ENCODE measurements around the gene ERVK3-1.
"Not testable (repeated sequence)": the region's sequence is repeated elsewhere in the genome, so short reads cannot be mapped to it uniquely, and the experiment has no call there.

Gene ERVK3-1

DNA sequence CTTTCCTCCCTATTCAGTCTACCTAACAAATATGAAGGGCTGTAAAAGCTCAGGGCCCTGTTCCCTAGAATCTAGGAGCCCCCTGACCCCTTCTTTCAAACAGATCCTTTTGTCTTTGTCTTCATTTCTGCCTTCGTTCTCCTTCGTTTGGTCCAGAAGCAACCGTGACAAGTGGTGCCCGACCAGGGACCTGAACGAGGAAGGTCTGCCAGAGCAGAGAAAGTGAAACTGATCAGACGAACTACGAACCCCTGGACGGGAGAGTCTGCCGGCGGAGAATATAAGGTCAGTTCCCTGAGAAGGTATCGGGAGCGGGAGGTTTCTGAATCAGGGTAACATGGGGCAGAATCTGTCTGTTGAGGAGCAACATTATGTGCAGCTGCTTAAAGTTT is 751 bp downstream of the ERVK3-1 start:
- DNase-seq: no peak

DNA sequence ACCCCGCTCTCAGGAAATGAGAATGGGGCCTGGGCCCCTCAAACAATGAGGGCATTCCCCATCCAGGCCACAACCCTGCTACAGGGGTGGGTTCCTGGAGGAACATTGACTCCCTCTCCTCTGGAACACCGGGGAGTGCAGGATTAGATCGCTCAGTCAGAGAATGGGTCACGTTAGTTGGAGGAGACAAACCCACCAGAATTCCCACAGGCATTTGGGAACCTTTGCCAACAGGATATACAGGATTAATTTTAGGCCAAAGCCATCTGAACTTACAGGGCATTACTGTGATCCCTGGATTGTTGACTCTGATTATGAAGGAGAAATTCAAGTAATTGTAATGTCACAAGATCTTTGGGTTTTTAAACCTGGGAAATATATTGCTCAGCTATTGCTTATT is 2.6 kb downstream of the ERVK3-1 start:
- no peak for DNase-seq

DNA sequence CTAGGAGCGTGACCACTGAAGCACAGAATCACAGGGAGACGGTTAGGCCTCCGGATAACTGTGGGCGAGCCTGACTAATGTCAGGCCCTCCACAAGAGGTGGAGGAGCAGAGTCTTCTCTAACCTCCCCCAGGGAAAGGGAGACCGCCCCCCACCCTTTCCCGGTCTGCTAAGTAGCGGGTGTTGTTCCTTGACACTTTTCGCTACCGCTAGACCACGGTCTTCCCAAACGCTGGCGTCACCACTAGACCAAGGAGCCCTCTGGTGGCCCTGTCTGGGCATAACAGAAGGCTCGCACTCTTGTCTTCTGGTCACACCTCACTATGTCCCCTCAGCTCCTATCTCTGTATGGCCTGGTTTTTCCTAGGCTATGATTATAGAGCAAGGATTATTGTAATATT is 5.5 kb downstream of the ERVK3-1 start:
- not testable (repeated sequence) for DNase-seq

DNA sequence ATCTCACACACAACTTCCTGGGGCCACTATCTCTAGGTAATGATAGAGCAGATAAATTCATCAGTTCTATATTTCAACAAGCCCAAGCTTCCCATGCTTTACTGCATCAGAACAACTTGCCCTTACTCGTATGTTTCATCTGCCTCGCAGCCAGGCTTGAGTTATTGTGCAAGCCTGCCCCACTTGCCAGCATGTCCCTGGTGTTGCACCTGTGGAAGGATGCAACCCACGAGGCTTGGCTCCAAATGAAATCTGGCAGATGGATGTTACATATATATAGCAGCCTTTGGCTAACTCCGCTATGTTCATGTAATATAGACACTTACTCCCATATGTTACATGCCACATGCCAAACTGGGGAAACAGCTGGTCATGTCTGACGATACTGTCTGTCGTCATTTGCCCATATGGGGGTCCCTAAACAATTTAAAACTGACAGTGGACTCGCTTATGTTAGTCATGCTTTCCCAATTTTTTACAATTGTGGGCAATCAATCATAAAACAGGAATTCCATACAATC is 6.2 kb downstream of the ERVK3-1 start:
- DNase-seq: no peak

DNA sequence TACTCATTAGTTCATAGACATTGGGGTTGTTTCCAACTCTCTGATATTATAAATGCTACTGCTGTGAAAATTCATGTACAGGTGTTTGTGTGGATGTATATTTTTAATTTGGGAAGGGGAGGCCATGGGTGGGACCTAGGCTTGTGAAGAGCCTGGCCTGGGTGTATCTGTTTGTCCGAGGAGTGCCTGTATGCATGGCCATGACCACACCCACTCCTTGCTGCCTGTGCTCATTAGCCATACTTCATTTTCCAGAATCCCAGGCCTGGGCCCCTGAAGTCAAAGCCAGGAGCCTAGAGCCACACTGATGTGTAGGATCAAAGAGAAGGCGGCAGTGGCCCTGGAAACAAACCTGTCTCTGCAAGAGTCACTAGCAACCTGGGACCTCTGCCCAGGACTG is 10.4 kb downstream of the ERVK3-1 start:
- DNase-seq: no peak

DNA sequence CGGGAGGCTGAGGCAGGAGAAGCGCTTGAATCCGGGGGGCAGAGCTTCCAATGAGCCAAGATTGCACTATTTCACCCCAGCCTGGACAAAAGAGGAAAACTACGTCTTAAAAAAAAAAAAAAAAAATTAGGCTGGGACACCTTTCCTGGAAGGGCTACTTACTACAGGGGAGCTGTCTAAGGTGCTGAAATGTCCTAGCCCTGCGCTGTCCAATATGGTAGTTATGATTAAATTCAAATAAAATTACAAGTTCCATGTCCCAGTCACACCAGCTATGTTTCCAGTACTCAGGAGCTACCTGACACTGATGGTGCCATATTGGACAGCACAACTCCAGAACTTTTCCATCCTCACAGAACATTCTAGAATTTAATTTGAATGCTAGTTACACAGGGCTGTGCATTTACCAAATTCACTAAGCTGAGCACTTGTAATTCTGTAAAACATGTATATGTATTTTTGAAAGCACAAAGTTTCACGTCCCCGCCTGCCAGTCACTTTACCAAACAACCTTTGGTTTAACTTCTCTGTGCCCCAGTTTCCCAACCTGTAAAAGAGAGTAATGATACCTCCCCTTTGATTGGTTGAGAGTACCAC is 12.4 kb downstream of the ERVK3-1 start:
- DNase-seq: no peak

DNA sequence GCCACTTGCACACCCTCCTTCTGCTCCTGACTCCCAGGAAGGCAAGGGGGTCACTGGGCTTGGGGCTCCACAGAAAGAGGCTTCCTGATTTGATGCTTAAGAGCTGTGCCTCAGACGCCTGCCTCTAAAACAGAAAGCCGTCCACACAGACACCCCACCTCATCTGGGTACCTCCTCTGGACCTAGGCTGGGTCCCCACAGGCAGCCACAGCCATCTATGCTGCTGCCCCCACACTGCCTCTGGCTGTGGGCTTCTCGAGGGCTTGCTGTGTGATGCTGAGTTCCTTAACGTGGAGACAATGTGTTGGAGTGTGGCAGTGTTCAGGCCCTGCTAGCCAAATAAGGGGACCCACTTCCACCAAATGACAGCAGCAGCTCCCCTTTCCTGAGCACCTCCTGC is 13.1 kb downstream of the ERVK3-1 start:
- DNase-seq: no peak

DNA sequence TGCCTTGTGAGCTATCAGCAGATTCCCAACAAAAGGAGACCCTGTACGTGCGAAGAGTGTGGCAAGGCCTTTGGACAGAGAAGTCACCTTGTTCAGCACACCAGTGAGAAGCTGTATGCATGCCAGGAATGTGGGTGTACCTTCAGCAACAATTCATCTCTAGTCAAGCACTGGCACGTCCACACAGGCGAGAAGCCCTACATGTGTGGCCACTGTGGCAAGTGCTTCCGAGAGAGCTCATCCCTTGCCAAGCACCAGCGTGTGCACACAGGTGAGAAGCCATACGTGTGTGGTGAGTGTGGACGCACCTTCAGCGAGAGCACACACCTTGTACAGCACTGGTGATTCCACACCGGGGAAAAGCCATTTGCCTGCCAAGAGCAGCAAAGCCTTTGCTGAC is 14.1 kb downstream of the ERVK3-1 start:
- no peak for DNase-seq

DNA sequence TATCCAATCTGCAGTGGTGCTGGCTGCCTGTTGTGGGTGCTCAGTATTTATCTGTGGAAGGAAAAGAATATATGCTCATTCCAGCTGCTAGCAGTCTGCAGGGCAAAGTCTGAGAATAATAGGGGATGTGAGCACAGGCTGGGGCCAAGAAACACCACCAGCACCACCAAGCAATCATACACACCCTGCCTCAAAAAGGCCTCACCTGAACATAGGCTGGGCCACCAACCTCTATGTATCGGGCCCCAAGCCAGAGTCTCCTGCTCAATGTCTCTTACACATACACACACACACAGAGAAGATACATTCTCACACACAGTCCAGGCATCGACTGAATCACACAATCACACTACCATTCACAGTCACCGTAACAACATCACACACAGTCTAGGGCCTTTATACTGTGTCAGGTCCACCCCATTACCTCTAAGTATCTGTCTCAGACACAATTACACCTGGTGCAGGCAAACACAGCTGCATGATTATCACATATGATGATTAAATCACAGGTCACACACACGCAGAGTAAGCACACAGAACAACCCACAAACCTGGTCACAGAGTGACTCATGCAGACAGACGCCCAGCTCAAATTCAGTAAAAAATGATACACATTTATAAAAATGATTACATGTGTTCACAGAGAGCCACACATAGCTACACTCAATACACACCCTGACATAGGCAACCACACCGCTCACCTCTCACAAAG is 20.3 kb downstream of the ERVK3-1 start:
- DNase-seq: no peak

DNA sequence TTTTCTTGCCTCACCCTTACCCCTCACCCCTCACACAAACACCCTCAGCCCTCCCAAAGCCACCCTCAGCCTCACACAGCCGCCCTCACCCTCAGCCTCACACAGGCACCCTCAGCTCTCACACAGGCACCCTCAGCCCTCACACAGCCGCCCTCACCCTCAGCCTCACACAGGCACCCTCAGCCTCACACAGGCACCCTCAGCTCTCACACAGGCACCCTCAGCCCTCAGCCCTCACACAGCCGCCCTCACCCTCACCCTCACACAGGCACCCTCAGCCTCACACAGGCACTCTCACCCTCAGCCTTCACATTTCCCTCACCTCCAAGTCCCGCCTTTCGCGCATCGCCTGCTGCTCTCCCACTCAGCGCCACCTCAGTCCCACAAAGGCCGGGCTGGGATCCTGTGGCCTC is 21.3 kb downstream of the ERVK3-1 start:
- DNase-seq: no peak

DNA sequence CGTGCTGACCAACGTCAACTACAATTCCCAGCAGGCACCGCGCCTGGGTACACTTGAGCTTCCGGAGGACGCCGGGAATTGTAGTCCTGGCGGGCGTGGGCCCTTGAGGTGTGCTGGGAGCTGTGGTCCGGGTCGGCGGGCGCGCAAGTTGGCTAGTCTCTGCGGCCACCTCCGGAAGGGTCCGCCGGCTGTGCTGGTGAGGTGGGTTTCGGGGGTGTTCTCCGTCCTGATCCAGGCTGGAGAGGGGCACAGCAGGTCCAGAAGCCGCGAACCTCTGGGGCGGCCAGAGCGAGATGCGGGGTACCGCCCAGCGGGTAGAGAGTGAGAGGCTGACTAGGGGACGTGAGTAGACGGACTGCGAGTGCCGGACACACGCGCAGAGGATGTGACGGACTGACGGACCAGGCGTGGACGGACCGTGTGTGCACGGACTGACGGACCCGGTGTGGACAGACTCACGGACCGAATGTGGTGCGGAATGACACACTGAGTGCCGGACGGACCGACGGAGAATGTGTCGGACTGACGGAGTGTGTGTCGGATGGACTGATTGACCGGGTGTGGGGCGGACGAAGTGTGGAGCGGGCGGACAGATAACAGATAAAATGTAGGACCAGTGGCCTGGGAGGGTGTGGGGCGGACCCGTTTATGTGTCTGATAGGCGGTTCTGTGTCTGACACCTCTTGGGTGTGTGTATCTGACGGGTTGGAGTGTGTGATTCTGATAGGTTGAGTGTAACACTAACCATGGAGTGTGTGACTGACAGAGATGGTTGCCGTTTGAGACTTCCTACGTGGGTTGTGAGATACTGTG is 21.9 kb downstream of the ERVK3-1 start, which contains the start of gene ZSCAN22:
Gene ZSCAN22, plus strand, starts transcription at position 81 of the 813 bp plus-strand sequence. CDS start 7,809 bp downstream, outside the sequence.
- DNase-seq: peak; percentile 68 to 81 (median 76)

DNA sequence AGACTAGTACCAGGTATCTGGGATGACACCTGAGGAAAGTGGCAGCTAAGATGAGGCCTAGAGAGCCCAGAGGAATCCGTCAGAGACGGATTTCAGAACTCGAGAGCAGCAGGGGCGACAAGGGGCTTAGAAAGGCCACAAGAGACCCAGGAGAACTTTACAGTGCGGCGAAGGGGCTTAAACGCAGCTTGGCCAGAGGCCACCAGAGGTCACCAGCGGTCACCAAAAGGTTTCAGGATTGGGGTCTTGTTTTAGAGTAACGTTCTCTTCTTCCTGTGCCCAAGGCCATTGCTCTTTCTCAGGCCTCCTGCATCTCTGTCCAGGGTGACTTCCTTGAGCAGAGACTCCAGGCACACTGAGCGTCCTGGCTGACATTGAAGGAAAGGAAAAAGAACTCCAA is 23.8 kb downstream of the ERVK3-1 start:
- no peak for DNase-seq

DNA sequence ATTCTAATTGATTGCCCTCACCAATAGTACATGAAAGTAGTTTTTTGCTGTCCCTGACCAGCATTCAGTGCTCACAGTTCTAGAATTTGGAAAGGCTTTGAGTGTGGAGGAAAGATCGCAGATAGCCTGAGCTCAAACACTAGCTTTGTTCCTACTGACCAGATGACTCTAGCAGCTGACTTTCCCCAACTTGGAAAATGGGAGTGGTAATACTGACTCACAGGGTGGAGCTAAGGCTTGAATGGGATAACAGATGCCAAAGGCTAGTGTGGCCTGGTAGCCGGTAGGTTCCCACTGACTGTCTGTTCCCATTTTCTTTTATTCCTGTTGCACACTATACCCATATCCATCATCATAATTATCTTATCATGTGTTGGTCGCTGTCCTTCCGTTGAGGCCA is 25.3 kb downstream of the ERVK3-1 start:
- no peak for DNase-seq

DNA sequence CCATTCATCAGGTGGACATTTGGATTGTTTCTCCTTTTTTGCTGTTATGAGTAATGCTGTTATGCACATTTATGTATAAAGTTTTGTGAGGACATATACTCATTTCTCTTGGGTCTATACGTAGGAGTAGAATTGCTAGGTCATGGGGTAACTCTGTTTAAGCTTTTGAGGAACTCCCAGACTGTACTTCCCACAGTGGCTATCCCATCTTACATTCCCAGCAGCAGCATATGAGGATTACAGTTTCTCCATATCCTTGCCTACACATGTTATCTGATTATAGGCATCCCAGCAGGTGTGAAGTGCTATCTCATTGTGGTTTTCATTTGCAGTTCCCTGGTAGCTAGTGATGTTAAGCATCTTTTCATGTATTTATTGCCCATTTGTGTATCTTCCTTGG is 27.5 kb downstream of the ERVK3-1 start:
- no peak for DNase-seq

DNA sequence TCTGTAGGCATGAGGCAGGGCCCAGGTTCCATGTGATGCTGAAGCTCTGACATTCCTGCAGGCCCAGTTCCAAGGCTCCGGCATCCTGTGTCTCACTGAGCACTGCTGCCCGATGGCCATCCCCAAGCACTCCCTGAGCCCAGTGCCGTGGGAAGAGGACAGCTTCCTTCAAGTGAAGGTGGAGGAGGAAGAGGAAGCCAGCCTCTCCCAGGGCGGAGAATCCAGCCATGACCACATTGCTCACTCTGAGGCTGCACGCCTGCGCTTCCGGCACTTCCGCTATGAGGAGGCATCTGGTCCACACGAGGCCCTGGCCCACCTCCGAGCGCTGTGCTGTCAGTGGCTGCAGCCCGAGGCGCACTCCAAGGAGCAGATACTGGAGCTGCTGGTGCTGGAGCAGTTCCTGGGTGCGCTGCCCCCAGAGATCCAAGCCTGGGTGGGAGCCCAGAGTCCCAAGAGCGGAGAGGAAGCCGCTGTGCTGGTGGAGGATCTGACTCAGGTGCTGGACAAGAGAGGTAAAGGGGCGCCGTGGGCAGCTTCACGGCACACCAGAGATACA is 29.6 kb downstream of the ERVK3-1 start:
- DNase-seq: no peak

DNA sequence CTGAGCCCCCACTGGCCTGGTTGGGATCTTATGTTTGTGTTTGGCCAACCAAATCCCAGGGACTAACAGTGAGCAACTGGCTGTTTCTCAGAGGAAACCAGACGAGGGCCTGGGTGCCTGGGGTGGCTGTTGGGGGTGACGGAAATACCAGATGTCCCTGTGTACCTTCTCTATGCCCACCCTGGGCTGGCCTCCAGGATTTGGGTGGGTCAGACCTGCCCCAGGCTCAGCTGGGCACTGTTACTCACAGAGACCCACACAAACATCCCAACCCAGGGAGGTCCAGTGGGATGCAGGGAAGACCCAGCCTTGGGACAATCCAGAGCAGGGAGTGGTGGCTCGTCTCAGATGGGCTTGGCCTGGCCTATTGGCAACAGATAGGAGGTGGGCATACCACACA is 30.5 kb downstream of the ERVK3-1 start:
- DNase-seq: no peak

DNA sequence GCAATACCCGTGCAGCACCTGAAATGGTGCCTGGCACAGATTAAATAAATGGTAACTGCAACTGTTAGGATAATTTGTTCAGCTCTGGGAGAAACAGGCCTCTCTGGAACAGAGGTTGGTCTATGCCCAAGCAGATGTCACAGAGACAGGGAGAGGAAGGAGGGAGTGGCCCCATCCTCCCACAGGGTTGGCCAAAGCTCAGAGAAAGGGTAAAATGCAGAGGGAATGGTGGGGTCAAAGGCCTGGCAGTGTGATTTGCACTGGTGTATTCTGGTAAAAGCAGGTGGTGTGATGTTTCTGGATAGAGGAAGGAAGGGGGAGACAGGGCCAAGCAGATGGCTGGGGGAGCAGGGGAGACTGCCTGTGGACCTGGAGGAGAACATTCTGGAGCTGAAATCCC is 31.0 kb downstream of the ERVK3-1 start:
- DNase-seq: no peak

DNA sequence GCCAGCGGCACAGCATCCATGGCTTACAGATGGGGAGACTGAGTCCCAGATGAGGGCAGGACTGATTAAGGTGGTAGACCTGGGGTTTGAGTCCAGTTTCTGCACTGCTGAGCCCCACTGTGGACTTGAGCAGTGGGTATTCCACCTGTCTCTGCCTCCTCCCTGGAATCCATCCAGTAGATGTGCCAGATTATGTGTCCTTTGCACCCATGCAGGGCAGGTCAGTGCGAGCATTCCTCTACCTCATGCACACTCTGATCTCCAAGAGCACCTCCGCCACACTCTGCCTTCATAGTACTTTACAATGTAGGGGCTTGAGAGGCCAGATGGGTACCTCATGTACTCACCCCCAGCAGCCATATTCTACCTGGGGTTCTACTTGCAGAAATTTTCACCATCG is 31.6 kb downstream of the ERVK3-1 start:
- no peak for DNase-seq

DNA sequence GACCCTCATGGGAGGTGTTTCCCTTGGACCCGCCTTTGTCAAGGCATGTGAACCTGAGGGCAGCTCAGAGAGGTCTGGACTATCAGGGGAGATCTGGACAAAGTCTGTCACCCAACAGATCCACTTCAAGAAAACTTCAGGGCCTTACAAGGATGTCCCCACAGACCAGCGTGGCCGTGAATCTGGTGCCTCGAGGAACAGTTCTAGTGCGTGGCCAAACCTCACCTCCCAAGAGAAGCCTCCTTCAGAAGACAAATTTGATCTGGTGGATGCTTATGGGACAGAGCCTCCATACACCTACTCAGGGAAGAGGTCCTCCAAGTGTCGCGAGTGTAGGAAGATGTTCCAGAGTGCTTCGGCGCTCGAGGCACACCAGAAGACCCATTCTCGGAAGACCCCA is 33.2 kb downstream of the ERVK3-1 start:
- no peak for DNase-seq

DNA sequence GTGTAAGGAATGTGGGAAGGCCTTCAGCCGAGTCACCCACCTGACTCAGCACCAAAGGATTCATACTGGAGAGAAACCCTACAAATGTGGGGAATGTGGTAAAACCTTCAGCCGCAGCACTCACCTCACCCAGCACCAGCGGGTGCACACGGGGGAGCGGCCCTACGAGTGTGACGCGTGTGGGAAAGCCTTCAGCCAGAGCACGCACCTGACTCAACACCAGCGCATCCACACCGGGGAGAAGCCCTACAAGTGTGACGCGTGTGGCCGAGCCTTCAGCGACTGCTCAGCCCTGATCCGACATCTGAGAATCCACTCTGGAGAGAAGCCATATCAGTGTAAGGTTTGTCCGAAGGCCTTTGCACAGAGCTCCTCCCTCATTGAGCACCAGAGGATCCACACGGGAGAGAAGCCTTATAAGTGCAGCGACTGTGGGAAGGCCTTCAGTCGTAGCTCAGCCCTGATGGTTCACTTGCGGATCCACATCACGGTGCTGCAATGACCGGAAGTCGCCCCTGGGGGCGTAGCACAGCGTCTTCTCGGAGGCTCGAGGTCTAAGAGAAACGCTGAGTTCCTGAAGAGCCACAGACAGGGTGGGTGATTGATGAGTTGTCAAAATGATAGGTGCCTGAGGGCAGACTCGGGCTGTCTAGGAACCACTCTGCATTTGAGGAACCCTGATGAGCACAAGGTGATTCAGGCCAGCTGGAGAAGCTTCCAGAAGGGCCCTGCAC is 33.8 kb downstream of the ERVK3-1 start:
- no peak for DNase-seq

DNA sequence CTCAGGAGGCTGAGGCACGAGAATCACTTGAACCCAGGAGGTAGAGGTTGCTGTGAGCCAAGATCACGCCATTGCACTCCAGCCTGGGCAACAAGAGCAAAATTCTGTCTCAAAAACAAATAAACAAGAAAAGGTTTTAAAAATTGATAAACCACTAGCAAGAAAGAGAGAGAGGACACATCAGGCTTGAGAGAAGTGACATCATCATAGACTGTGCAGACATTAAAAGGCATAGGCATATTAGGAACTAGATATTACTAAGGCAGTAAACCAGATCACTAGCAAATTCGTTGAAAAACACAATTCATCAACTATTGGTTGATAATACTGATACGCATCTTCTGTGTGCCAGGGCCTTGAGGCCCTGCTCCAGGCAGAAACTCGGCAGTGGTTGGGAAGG is 40.4 kb downstream of the ERVK3-1 start:
- no peak for DNase-seq

Measured in activated CD4-positive, CD25-positive, alpha-beta regulatory T cell (primary cell).